GM13977 (cell line): ENCODE data around the gene CATSPERE.
"Not testable (repeated sequence)": the region's sequence is repeated elsewhere in the genome, so short reads cannot be mapped to it uniquely, and the experiment has no call there.

ENCODE experiments used
- DNase-seq: peaks from one replicate; pipeline ENCODE4 v3.0.0; 2012; ENCODE audit warnings: low spot score
- CTCF ChIP-seq: IDR thresholded peaks from 2 replicates; pipeline ENCODE4 v1.5.1; 2012; ENCODE audit warnings: mild to moderate bottlenecking, control low read depth; ENCODE audit not compliant: insufficient read depth; ENCODE audit errors: extremely low read depth, missing control alignments
- in situ Hi-C: fragments of 300-500 bp; cut with MboI; formaldehyde crosslinking; loops from one replicate; pipeline ENCODE4 v1.12.0; 2022; ENCODE audit warnings: low sequenced_read_pairs, low pct_unique_long_range_greater_than_20kb, mixed read lengths, inconsistent platforms; ENCODE audit not compliant: unreplicated experiment

The CATSPERE gene

DNA sequence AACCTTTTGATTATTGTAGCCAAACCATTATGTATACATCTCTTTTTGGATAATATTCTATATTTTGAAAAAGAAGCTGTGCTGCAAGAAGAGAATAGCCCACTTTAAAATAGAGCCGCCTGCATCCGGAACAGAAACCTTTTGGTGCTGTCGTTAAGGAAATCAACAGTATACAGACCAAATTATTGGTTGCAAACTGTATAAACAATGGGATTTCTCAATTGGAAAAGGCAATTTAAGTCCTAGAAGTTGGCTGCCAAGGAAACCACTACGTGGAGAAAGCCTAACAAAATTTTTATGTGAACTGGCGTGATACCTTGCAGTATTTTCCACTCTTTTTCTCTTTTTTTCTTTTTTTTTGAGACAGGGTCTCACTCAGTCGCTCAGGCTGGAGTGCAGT lies 217.6 kb downstream of the CATSPERE start:
- TF ChIP-seq CTCF = no peak
- in situ Hi-C loops = no loop called here
- DNase-seq = no peak

GRCh38 chr1:244680667-244681066 lies 219.6 kb downstream of the CATSPERE start:
- no peak for TF ChIP-seq CTCF
- DNase-seq = no peak
- in situ Hi-C loops = no loop called here

GRCh38 chr1:244682087-244682486 lies 221.0 kb downstream of the CATSPERE start:
- in situ Hi-C loops, DNase-seq: not testable (repeated sequence)
